ENCODE data around the gene SOS2.

Gene SOS2

GRCh38 chr14:50113381-50114035 is 117.9 kb downstream of the SOS2 start:
- DNase-seq = no peak

GRCh38 chr14:50110323-50111037 is 120.9 kb downstream of the SOS2 start:
- no peak for DNase-seq

- peak; percentile 8 for DNase-seq
These were observed 122.0 kb downstream of the SOS2 start for GRCh38 chr14:50109342-50109741.

- DNase-seq = no peak
These were observed 123.5 kb downstream of the SOS2 start for GRCh38 chr14:50107850-50108249.

- no peak for DNase-seq
These were observed 125.2 kb downstream of the SOS2 start for GRCh38 chr14:50106178-50106577.

GRCh38 chr14:50103558-50103957 is 127.8 kb downstream of the SOS2 start:
- no peak for DNase-seq

GRCh38 chr14:50101417-50101816 is 130.0 kb downstream of the SOS2 start:
- DNase-seq = no peak

GRCh38 chr14:50100805-50101204 is 130.6 kb downstream of the SOS2 start:
- no peak for DNase-seq

GRCh38 chr14:50099335-50099734 is 132.0 kb downstream of the SOS2 start:
- DNase-seq = peak; percentile 35

GRCh38 chr14:50095895-50096294 is 135.5 kb downstream of the SOS2 start:
- no peak for DNase-seq

- no peak for DNase-seq
These were observed 137.2 kb downstream of the SOS2 start for GRCh38 chr14:50094056-50094755.

- no peak for DNase-seq
These were observed 137.9 kb downstream of the SOS2 start for GRCh38 chr14:50093496-50093895.

GRCh38 chr14:50092006-50092555 is 139.3 kb downstream of the SOS2 start:
- no peak for DNase-seq

GRCh38 chr14:50091240-50091913 is 140.0 kb downstream of the SOS2 start:
- no peak for DNase-seq

GRCh38 chr14:50089208-50089607 is 142.2 kb downstream of the SOS2 start:
- no peak for DNase-seq

- DNase-seq = no peak
These were observed 142.6 kb downstream of the SOS2 start for GRCh38 chr14:50088731-50089130.

GRCh38 chr14:50088117-50088515 is 143.3 kb downstream of the SOS2 start:
- no peak for DNase-seq

- no peak for DNase-seq
These were observed 143.8 kb downstream of the SOS2 start for GRCh38 chr14:50087341-50088116.

GRCh38 chr14:50086321-50086711 is 145.1 kb downstream of the SOS2 start:
- no peak for DNase-seq

- peak; percentile 79 for DNase-seq
These were observed 145.6 kb downstream of the SOS2 start for GRCh38 chr14:50085570-50086320.

- no peak for DNase-seq
These were observed 146.7 kb downstream of the SOS2 start for GRCh38 chr14:50084666-50085065.

Measured in EL (cell line).